Duodenal mucosa (tissue), 2 donors: ENCODE measurements around the gene TRABD2A.

Source experiments
- H3K27ac ChIP-seq: one replicate; pipeline ENCODE4 v1.7.0; 2013; ENCODE audit warnings: low read depth, low read length
- H3K27me3 ChIP-seq, 2 donors: one replicate each; pipeline ENCODE4 v1.7.0; 2013; ENCODE audit warnings: low read length in 2 of 2, control low read depth in 1 of 2; ENCODE audit not compliant: insufficient read depth in 2 of 2, control insufficient read depth in 1 of 2
- H3K36me3 ChIP-seq, 2 donors: one replicate each; pipeline ENCODE4 v1.7.0; 2013; ENCODE audit warnings: low read length in 2 of 2, control low read depth in 1 of 2; ENCODE audit not compliant: insufficient read depth in 2 of 2, control insufficient read depth in 1 of 2
- H3K4me1 ChIP-seq, 2 donors: one replicate each; pipeline ENCODE4 v1.7.0; 2013; ENCODE audit warnings: low read length in 2 of 2, control low read depth in 1 of 2; ENCODE audit not compliant: insufficient read depth in 2 of 2, control insufficient read depth in 1 of 2
- H3K4me3 ChIP-seq, 2 donors: one replicate each; pipeline ENCODE4 v1.7.0; 2013; ENCODE audit warnings: low read length in 2 of 2, low read depth in 1 of 2
- H3K9ac ChIP-seq, 2 donors: one replicate each; pipeline ENCODE4 v1.7.0; 2013; ENCODE audit warnings: low read length in 2 of 2, low read depth in 1 of 2
- H3K9me3 ChIP-seq, 2 donors: one replicate each; pipeline ENCODE4 v1.7.0; 2013; ENCODE audit warnings: low read length in 2 of 2, control low read depth in 1 of 2; ENCODE audit not compliant: control insufficient read depth in 1 of 2

Gene TRABD2A

DNA sequence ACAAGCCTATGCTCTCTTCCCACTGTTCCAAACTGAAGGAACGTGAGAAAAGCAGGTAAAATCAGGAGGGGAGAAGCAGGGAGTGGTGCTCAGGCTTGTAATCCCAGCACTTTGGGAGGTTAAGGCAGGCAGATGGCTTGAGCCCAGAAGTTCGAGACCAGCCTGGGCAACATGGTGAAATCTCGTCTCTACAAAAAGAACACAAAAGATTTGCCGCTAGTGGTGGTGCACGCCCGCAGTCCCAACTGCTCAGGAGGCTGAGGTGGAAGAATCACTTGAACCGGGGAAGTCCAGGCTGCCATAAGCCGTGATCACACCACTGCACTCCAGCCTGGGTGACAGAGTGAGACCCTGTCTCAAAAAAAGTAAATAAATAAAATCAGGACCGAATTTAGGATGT is 23.3 kb upstream of the TRABD2A start:
- Histone ChIP-seq H3K4me3 (peak overlapping the region in 1 of 2 donors; percentile 91), H3K9ac (peak overlapping the region in 1 of 2 donors; percentile 15)

DNA sequence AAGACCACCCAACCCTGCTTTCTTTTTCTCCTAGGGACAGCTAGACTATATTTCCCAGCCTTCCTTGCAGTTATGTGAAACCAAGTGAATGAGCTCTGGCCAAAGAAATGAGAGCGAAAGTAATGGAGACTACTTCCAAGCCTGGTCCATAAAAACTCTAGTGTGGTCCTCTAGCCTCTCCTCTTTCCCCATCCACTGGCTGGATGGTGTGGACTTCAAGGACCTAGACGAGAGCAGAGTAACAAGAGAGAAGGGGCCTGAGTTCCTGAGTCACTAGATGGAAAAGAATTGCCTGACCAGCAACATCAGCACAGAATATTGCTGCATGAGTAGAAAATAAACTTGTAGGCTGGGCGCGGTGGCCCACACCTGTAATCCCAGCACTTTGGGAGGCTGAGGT is 21.6 kb upstream of the TRABD2A start:
- H3K9me3 ChIP-seq = no peaks in the 10 kb centered on the region
- H3K27me3 ChIP-seq = no peaks in the 10 kb centered on the region
- no peak overlapping the region for H3K4me3 ChIP-seq
- no peak overlapping the region for H3K27ac ChIP-seq
- no peaks in the 10 kb centered on the region for H3K36me3 ChIP-seq
- H3K4me1 ChIP-seq = peaks cover 8 to 18% of the 10 kb centered on the region in 2 donors
- H3K9ac ChIP-seq = no peak overlapping the region

More for the DNA sequence above, 23.3 kb upstream of the TRABD2A start:
- Histone ChIP-seq H3K4me1 (peaks cover 14 to 21% of the 10 kb centered on the region in 2 donors), H3K27ac (no peak overlapping the region), H3K36me3 (peaks cover 0 to 2% of the 10 kb centered on the region in 2 donors), H3K27me3 (no peaks in the 10 kb centered on the region), H3K9me3 (no peaks in the 10 kb centered on the region)

DNA sequence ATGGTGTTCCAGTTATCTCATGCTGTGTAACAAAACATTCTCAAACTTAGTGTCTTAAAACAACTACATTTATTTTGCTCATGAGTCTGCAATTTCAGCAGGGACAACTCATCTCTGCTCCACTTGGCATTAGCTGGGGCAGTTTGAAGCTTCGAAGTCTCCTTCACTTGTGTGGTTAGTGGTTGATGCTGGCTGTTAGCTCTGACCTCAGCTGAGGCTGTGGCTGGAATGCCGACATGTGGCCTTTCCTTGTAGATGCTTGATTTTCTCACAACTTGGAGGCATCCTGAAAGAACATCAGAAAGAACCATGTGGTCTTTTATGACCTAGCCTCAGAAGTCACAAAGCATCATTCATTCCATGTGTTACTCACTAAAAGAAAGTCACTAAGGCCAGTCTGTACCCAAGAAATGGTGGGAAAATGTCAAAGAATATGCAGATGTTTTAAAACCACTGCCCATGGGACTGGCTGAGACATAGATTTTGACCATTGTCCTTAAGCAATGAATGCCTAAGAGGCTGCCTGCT is 20.8 kb upstream of the TRABD2A start:
- Histone ChIP-seq H3K9ac (no peak overlapping the region), H3K27me3 (no peaks in the 10 kb centered on the region), H3K27ac (no peak overlapping the region), H3K4me3 (no peak overlapping the region), H3K36me3 (no peaks in the 10 kb centered on the region), H3K9me3 (no peaks in the 10 kb centered on the region), H3K4me1 (peaks cover 5 to 16% of the 10 kb centered on the region in 2 donors)

DNA sequence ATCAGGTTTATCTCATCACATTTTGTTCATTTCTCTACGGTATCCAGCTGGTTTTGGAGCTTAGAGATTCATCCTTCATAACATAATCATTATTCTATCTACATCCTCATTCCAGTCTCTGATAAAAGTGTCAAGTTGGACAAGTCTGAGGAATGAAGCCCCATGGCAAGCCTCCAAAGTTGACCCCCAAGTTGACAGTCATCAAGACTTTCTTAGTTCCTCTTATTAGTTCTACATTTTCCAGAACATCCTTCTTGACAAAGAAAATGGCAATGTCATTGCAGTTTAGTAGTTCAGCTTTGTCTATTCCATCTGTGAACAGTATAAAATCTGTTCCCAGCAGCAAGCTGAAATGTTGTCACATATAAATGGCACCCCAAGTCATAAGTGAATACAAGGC is 20.1 kb upstream of the TRABD2A start:
- H3K27ac ChIP-seq = no peak overlapping the region
- H3K4me1 ChIP-seq = peaks cover 5 to 16% of the 10 kb centered on the region in 2 donors
- H3K36me3 ChIP-seq = no peaks in the 10 kb centered on the region
- H3K27me3 ChIP-seq = no peaks in the 10 kb centered on the region
- no peak overlapping the region for H3K9ac ChIP-seq
- no peak overlapping the region for H3K4me3 ChIP-seq
- no peaks in the 10 kb centered on the region for H3K9me3 ChIP-seq

DNA sequence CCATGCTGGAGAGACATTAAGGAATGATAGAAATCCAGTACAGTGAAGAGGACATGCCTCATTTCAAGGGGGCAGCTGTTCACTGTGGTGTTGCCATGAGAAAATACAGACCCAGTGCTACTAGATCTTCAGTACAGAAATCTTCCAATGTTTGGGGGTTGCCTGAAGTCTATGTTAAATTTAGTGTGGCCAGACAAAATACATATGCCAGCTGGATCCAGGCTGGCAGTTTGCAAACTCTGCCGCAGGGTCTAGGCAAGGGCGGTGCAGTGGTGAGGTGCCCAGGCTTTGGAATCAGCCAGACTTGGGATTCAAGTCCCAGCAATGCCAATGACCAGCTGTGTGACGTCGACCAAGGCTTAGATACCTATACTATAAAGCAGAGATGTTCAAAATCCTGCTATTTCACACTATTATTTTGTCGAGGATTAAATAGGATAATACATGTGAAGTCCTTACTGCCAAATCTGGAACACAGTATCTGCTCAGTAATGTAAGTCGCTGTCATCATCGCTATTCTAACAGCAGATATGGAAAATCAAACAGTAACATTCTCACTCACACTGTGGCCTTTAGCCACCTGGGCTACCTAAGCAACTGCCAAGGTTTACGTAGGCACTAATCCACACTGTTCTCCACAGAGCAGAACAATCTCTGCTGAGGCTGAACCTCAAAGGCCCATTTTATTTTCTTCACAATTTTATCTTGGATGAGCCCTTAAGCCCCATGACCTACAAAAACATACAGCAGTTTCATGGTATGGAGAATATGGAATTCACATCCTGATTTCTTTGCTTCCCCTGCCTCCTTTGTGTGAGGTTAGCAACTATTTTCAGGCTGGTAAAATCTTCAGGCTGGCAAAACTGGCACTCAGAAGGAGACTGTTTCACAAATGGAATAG is 18.7 kb upstream of the TRABD2A start:
- Histone ChIP-seq H3K36me3 (no peaks in the 10 kb centered on the region), H3K27ac (no peak overlapping the region), H3K9me3 (no peaks in the 10 kb centered on the region), H3K4me1 (peaks cover 10 to 14% of the 10 kb centered on the region in 2 donors), H3K4me3 (no peak overlapping the region), H3K27me3 (no peaks in the 10 kb centered on the region), H3K9ac (no peak overlapping the region)

DNA sequence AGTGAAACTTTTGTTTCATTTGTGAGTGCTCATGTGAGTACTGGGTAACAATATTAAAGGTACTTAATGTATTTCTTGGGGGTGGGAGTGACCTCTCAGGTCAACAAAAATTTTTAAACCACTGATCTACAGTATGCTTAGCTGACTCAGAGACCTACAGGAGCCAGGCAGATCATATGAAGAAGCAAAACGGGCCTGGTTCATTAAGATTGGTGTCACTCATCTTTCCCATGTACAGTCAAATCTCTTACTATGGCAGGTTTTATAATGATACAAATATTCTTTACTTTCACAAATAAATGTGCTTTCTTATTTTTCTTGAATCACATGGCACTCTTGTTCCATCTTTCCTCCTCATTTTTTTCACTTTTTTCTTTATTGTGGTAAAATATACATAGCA is 16.9 kb upstream of the TRABD2A start:
- Histone ChIP-seq H3K9me3 (no peaks in the 10 kb centered on the region), H3K27me3 (no peaks in the 10 kb centered on the region), H3K9ac (no peak overlapping the region), H3K4me3 (no peak overlapping the region), H3K4me1 (peaks cover 9 to 14% of the 10 kb centered on the region in 2 donors), H3K27ac (no peak overlapping the region), H3K36me3 (no peaks in the 10 kb centered on the region)

DNA sequence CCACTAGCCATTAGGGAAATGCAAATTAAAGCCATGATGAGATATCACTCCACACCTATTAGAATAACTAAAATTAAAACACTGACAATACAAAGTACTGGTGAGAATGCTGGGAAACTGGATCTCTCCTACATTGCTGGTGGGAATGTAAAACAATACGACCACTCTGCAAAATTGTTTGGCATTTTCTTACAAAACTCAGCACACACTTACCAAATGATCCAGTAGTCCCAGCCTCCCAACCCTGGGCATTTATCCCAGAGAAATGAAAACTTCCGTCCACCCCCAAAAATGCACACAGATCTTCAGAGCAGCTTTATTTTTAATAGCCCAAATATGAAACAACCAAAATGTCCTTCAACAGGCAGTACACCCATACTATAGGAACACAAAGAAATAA is 15.7 kb upstream of the TRABD2A start:
- peaks cover 9 to 14% of the 10 kb centered on the region in 2 donors for H3K4me1 ChIP-seq
- H3K9ac ChIP-seq = no peak overlapping the region
- no peak overlapping the region for H3K27ac ChIP-seq
- H3K36me3 ChIP-seq = no peaks in the 10 kb centered on the region
- no peaks in the 10 kb centered on the region for H3K27me3 ChIP-seq
- no peaks in the 10 kb centered on the region for H3K9me3 ChIP-seq
- H3K4me3 ChIP-seq = no peak overlapping the region

DNA sequence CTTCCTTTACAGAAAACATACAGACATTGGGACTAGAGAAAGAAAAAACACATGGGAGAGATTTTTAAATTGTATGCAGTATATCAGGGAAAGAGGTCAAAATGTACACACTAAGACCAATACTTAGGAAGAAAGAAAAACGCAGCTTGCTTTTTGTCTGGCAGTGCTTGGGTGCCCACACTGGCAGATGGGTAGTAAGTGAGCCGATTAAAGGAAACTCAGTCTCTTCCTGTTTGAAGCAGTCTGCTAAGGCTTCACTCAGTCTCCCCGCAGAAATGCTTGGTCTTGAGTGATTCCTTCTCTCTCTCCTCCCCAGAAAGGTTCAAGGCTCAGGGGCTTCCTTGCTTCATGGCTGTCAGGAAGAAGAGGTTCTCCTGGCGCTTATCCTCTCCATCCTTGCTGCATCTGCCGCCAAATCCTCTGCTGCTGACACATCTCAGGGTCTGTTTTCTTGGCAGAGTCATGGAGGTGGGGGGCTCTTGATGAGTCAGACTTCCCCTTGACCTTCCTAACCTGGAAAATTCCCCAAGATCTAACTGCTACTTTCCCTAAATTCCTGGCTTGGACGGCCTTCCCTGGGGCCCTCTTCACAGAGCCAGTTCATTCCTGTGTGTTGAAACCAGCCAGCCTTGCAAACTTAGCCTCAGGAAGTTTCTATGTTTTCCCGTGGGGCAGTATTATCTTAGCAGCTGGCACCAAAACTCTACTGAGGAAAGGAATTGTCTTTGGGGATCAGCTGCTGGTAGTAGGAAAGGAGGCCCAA is 14.1 kb upstream of the TRABD2A start:
- Histone ChIP-seq H3K4me1 (peaks cover 9 to 14% of the 10 kb centered on the region in 2 donors), H3K9me3 (no peaks in the 10 kb centered on the region), H3K27ac (no peak overlapping the region)

DNA sequence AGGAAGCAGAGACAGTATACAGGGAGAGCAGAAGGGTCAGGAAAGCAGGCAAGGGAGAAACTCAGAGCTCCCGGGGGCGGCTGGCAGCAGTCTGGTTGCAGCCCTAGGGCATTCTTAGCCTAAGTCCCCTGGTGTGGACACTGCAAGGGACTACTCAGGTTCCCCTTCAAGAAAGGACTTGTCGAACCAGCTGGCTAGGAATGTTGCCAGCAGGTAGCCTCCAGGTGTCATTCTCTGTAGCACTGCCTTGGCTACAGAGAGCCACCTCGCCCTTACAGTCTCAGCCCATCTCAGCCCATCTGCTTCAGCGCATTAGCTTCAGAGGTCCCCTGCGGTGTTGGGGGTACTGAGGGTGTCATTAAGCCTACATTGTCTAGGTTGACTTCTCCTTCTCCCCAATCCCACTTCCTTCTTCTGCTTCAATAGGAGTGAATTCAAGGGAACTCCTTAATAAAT is 13.3 kb upstream of the TRABD2A start:
- no peak overlapping the region for H3K27ac ChIP-seq
- no peaks in the 10 kb centered on the region for H3K36me3 ChIP-seq
- no peaks in the 10 kb centered on the region for H3K9me3 ChIP-seq
- H3K27me3 ChIP-seq = no peaks in the 10 kb centered on the region
- H3K4me1 ChIP-seq = peaks cover 11 to 16% of the 10 kb centered on the region in 2 donors
- no peak overlapping the region for H3K9ac ChIP-seq
- no peak overlapping the region for H3K4me3 ChIP-seq

More for the DNA sequence above, 14.1 kb upstream of the TRABD2A start:
- Histone ChIP-seq H3K9ac (peak overlapping the region in 1 of 2 donors; percentile 32), H3K4me3 (no peak overlapping the region), H3K27me3 (no peaks in the 10 kb centered on the region), H3K36me3 (no peaks in the 10 kb centered on the region)
